HS-5 (cell line): ENCODE data around the gene TADA3.
"Not testable (repeated sequence)": the region's sequence is repeated elsewhere in the genome, so short reads cannot be mapped to it uniquely, and the experiment has no call there.

Source experiments
- DNase-seq: peaks from one replicate; pipeline ENCODE4 v3.0.0-alpha.2; 2012; ENCODE audit warnings: low read depth

Gene TADA3

GRCh38 chr3:9783954-9784353 is 8.3 kb downstream of the TADA3 start:
- no peak for DNase-seq

GRCh38 chr3:9782770-9783169 is 9.5 kb downstream of the TADA3 start:
- DNase-seq: no peak

- no peak for DNase-seq
Observed at GRCh38 chr3:9781978-9782603, 10.2 kb downstream of the TADA3 start.

- no peak for DNase-seq
Observed at GRCh38 chr3:9781551-9781950, 10.7 kb downstream of the TADA3 start.

GRCh38 chr3:9780910-9781309 is 11.4 kb downstream of the TADA3 start:
- DNase-seq: no peak

GRCh38 chr3:9780458-9780812 is 11.8 kb downstream of the TADA3 start:
- no peak for DNase-seq

- no peak for DNase-seq
Observed at GRCh38 chr3:9779721-9780457, 12.4 kb downstream of the TADA3 start.

- DNase-seq: no peak
Observed at GRCh38 chr3:9779075-9779593, 13.1 kb downstream of the TADA3 start.

- peak; percentile 23 for DNase-seq
Observed at GRCh38 chr3:9778143-9779074, 13.9 kb downstream of the TADA3 start.

- no peak for DNase-seq
Observed at GRCh38 chr3:9777694-9778021, 14.6 kb downstream of the TADA3 start.

- no peak for DNase-seq
Observed at GRCh38 chr3:9776896-9777693, 15.2 kb downstream of the TADA3 start.

GRCh38 chr3:9771007-9771406 is 21.3 kb downstream of the TADA3 start:
- DNase-seq: not testable (repeated sequence)

GRCh38 chr3:9770276-9770812 is 21.9 kb downstream of the TADA3 start:
- DNase-seq: no peak

GRCh38 chr3:9769426-9770275 is 22.6 kb downstream of the TADA3 start, which contains the start of gene CAMK1:
TSS of gene CAMK1 (minus strand) at chr3:9769947. CDS start at chr3:9767749, 2,198 bp downstream.
- DNase-seq: no peak

- DNase-seq: no peak
Observed at GRCh38 chr3:9769012-9769411, 23.3 kb downstream of the TADA3 start.

- no peak for DNase-seq
Observed at GRCh38 chr3:9768141-9768775, 24.0 kb downstream of the TADA3 start.

- DNase-seq: no peak
Observed at GRCh38 chr3:9767418-9767817, 24.9 kb downstream of the TADA3 start.

GRCh38 chr3:9765865-9766264 is 26.4 kb downstream of the TADA3 start:
- no peak for DNase-seq

GRCh38 chr3:9762871-9763270 is 29.4 kb downstream of the TADA3 start:
- DNase-seq: no peak

GRCh38 chr3:9761919-9762318 is 30.4 kb downstream of the TADA3 start:
- no peak for DNase-seq
